ENCODE data around the gene CES2.

- no peak for TF ChIP-seq FOSL2 (IDR thresholded peaks at IDR 0.05)
- no peak for TF ChIP-seq FOSL2 (CRISPR knock-in tag; IDR thresholded peaks at IDR 0.05)
- no peak for TF ChIP-seq POLR2A (IDR thresholded peaks at IDR 0.05; ENCODE audit: low read length)
- no peak for TF ChIP-seq CHD4 (IDR thresholded peaks at IDR 0.05; ENCODE audit: borderline replicate concordance)
- no peak for TF ChIP-seq ZNF302 (CRISPR knock-in tag; IDR thresholded peaks at IDR 0.05)
- TF ChIP-seq, protein P1, sequence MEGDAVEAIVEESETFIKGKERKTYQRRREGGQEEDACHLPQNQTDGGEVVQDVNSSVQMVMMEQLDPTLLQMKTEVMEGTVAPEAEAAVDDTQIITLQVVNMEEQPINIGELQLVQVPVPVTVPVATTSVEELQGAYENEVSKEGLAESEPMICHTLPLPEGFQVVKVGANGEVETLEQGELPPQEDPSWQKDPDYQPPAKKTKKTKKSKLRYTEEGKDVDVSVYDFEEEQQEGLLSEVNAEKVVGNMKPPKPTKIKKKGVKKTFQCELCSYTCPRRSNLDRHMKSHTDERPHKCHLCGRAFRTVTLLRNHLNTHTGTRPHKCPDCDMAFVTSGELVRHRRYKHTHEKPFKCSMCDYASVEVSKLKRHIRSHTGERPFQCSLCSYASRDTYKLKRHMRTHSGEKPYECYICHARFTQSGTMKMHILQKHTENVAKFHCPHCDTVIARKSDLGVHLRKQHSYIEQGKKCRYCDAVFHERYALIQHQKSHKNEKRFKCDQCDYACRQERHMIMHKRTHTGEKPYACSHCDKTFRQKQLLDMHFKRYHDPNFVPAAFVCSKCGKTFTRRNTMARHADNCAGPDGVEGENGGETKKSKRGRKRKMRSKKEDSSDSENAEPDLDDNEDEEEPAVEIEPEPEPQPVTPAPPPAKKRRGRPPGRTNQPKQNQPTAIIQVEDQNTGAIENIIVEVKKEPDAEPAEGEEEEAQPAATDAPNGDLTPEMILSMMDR (IDR thresholded peaks at IDR 0.05), result no peak
- no peak for TF ChIP-seq KDM1A (IDR thresholded peaks at IDR 0.05; ENCODE audit: low read depth)
- no peak for TF ChIP-seq FOSB (CRISPR knock-in tag; IDR thresholded peaks at IDR 0.05)
- no peak for TF ChIP-seq POLR2AphosphoS2 (conservative IDR thresholded peaks at IDR 0.05; ENCODE audit: low read length)
- no peak for TF ChIP-seq HMGXB4 (CRISPR knock-in tag; IDR thresholded peaks at IDR 0.05; ENCODE audit: borderline replicate concordance)
- no peak for TF ChIP-seq EP300 (IDR thresholded peaks at IDR 0.05)
- TF ChIP-seq BHLHE40 (IDR thresholded peaks at IDR 0.05; ENCODE audit: low read depth, low read length), result no peak
- TF ChIP-seq NR3C1 (IDR thresholded peaks at IDR 0.05), result no peak
Observed at GRCh38 chr16:66902648-66903543, 32.4 kb upstream of the CES2 start.
